HUDEP-2 (cell line): ENCODE measurements around the gene PRKCE.
"Not testable (repeated sequence)": the region's sequence is repeated elsewhere in the genome, so short reads cannot be mapped to it uniquely, and the experiment has no call there.

Source experiments
- DNase-seq, 76 experiments: peaks; one replicate each; lab custom pipeline; 2025; ENCODE audit not compliant: unreplicated experiment in 76 of 76; lab: John Stamatoyannopoulos, UW

Gene PRKCE

DNA sequence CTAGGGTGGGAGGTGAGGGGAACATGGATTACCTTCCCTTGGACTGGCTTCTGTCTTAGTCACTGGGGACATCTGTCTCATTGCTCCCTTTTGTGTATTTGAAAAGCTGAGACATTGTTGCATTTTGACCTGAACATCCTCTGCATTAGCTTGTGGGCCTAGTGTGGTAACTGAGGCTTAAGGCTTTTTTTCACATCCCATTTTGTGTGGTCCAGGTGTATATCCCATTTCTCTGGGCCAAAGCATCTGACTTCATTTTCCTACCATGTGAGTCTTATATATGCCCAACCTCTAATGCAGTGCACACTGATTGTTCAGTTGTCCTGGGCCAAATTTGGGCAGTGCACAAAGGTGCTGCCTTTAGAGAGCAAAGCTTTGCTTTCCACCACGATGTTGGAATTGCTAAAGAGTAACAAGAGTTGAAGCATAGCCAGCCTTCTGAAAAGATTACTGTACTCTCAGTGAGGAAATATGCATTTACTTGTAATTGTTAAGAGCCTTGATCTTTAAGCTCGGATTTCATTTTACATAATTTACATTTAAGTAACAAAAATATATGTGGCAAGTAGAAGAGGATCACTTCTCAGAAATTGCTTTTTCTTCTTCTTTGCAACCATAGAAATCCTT is 13.3 kb downstream of the PRKCE start:
- DNase-seq: no peak

DNA sequence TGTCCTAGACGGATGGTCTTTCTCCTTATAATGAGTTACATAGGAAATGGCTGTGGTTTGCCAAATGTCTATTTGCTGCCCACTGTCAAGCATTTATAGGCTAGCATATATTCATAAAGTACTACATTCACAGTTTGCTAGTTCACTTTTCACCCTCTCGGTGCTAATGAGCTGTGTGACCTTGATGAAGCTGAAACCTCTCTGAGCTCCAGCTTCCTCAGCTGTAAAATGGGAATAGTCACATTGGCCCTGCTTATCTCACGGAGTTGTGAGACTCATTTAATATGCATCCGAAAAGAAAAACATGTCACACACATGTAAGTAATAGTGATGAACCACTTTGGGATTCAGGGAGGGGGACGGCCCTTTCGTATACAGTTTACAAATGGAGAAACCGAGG is 17.0 kb downstream of the PRKCE start:
- DNase-seq: no peak

DNA sequence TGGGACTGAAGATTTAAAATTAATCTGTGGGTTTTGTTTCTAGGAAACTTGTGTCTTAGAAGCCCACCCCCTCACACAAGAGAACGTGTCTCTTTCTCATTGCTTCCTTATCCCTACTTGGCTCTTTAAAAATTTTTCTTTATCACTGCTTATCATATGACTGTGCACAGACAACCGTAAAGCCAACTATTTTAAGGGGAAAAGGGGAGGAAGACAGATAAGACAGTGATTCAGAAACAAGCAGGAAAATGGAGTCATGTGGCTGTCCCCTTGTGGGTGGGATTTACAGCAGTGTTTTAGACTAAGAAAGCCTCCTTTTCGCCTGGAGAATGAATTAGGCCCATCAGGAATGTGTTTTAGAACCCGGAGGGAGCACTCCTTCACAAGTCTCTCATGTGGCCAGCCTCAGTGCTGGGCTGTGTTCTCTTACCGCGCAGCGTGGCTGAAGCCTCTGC is 17.6 kb downstream of the PRKCE start:
- no peak for DNase-seq

DNA sequence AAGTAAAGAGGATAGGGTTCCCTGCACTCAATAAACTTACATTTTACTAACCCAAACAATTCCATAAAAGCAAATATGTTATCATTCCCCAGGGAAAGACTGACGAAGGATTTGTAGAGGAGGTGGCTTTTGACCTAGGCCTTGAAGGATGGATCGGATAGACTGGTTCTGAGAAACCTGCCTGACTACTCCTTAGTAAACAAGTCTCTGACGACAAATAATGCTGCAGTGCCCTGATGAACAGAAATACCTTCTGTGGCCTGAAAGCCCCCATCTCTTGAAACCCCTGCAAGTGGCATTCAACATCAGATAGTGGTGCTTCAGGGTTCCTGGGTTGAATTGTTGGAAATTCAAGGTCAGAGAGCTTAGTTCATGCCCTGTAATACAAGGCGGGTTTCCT is 19.2 kb downstream of the PRKCE start:
- no peak for DNase-seq

DNA sequence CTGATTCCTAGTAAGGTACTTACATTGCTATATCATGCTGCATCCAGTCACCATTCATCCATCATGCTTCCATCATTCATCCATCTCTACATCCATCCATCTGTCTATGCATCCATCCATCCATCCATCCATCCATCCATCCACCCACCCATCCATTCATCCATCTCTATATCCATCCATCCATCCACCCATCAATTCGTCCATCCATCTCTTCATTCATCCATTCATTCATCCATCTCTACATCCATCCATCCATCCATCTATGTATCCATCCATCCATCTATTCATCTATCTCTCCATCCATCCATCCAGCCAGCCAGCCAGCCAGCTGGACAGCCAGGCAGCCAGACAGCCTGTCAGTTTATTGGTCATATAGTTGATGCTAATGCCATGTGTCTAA is 20.7 kb downstream of the PRKCE start:
- DNase-seq: no peak

DNA sequence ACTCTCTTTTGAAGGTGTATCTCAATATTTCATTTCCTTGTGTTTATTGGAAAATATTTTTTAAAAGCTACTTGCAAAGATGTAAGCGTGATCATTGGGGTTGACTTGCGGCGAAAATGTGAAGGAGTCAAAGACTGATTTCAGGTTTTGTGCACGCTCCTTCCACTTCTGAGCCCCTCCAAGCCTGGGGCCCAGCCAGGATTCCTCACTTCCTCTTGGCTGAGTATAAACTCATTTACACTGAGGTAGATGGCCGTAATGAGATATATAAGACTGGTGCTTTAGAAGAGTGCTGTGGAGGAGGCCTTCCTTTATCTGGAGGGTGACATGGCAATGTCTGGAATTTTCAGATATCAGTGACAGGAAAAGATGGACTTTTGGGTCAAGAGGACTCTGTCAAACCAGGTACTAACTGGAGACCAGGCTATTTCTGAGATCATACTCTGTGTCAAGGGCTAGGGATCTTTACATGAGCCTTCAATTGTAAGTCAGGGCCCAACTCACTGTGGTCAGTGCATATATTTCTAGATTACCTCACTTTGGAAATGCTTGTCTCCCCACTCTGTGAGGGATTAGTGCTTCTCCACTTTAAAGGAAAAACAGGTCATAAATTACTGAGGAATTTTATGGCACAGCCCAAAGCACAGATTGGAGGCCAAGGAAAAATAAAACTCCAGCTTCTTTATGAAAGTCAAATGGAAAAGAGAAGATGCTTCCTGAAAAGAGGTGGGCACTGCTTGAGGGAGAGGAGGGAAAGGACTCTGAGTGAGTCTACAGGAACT is 22.8 kb downstream of the PRKCE start:
- DNase-seq: no peak

DNA sequence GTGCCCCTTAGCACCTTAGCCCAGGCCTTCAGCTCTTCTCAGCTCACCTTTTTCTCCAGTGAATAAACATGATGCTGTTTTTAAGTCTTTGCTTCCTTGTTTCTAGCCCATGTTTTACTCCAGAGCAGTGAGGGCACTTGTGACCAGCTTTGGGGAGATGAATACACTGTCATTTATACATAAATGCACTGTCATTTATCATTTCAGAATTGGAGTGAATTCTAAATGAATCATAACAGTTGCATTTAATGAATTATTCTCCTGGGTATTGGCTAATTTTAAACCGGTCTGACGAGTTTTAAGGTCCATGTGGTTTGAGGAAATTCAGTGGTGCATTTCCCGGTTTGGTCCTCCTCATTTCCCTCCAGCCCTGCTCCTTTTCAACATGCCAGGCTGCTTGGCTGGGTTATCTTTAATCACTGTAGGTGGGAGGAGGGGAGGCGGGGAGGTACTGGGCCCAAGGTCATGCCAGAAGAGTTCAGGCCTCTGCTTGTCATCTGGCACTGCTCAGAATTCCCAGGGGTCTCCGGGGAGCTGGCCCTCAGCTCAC is 23.9 kb downstream of the PRKCE start:
- DNase-seq: no peak

DNA sequence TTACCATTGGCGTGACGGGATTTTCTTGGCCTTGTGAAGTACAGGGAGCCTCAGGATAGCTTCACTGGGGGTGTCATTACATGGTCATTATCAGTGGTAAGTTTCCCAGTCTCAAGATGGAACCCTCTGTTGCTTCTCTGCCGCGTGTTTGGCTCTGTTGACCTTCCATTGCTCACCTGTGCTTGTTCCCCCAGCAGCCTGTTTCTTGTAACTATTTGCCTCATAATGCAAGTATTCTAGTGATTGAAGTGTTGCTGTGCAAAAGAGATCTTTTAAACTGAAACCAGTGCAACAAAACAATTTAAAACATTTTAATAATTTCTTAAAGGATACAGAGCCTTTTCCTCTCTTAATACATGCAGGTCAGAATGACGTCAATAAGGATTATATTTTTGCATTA is 24.6 kb downstream of the PRKCE start:
- no peak for DNase-seq

DNA sequence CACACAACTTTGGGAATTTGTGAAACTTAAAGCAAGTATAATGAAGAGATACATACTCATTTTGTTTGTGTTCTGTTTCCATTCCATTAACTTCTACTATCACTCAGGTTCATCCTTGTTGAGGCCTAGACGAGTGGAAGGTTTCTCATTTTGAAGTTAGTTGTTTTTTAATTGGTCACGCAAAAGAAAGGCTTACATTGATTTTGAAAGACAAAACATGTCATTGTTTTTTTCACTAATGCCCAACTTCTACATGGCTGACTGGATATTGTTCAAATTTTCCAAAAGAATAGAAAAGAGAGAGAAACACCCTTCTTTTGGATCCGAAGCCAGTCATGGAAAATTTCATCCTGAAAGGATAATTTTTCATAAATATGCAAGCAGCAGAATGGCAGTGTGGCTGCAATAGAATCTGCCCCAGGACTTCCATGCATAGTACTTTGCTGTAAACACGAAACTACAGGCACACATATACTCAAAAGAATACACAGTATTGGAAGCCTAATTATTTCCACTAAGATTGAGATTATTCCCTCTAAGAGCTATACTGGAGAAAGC is 27.4 kb downstream of the PRKCE start:
- no peak for DNase-seq

DNA sequence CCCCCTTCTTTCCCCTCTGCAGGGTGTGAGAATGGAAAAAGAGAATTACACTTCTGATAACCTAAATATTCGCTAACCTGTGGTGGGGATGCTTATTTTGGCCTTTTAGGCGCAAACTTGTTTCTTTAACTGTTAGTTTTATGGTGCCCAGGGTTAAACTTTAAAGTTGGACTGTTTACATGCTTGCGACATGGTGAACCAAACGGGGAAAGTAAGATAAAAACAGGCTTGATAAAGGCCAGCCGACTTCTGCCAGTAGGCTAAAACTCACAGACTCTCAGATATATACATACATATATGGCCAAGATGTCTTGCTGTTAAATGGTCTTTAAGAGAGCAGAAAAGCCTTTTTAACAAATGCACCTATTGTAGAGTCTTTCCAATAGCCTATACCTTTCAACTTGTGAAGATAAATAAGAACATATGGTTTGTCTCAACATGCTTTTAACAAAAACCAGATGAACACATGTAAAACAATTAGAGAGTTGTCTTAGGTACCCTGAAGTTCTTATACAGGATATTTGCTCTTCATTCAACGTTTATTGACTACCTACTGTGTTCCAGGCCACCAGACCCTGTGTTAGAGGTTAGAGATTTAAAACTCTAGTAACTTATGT is 29.0 kb downstream of the PRKCE start:
- no peak for DNase-seq

DNA sequence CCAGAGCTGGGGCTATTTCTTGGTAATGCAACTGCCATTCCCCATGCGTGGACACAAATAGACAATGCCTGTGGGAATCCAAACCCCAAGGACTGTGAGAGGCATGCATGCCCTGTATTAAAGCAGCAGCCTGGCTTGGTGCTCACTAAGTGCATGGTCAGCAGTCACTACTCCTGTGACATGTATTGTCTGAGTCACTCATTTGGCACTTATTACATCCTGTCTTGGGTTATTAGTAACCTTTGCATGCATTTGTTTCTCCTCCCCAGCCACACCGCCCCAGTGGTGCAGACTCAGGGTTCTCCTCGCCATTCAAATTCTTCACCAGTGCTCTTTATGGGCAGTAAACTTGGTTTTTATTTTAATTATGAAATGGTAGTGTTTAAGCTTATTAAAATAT is 30.2 kb downstream of the PRKCE start:
- DNase-seq: no peak

DNA sequence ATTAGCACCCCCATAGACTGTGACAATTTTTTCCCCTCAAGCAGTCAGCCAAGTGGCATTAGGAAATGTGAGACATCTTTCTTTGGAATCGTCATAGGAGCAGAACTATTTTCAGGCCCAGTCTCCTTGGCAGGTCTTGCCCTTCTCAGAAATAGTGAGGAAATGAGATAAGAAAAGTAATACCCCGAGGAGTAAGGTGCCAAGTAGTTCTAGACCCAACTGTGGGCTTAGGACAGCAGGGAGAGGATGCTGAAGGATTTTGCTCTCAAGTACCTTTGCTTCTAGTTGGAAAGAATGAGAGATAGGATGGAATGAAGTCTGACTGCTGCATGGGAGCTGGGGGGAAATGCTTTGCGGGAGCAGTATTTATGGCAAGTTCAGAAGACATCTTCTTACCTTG is 31.8 kb downstream of the PRKCE start:
- no peak for DNase-seq

DNA sequence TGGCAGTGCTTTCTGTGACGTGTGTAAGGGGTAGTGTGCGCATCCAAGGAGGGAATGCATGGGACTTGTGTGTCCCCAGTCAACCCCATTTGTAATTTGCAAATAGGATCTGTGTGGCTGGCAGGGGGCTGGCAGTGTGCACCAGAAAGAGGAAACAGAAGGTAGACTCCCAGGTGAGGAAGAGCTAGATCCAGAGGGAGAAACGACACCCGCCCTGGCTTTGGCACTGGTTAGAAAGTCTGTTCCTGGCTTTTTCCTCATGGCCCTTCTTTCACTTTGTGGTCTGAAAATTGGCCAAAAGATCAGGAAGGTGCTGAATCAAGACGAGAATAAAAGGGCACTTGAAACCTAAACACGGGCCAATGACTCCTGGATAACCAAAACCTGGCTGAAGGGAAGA is 33.3 kb downstream of the PRKCE start:
- no peak for DNase-seq

DNA sequence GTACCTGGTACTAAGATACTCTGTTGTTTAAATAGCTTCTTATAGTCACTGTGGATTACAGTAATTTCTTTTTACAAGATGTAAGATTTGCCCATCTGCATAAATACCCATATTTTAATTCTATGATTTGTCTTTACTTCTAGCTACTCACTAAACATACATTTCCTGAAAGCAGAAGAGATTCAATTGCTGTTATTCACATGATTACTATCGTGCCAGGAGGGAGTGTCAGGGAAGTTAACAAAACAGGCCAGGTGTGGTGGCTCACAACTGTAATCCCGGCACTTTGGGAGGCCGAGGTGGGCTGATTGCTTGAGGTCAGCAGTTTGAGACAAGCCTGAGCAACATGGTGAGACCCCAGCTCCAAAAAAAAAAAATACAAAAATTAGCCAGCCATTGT is 33.8 kb downstream of the PRKCE start:
- DNase-seq: no peak

DNA sequence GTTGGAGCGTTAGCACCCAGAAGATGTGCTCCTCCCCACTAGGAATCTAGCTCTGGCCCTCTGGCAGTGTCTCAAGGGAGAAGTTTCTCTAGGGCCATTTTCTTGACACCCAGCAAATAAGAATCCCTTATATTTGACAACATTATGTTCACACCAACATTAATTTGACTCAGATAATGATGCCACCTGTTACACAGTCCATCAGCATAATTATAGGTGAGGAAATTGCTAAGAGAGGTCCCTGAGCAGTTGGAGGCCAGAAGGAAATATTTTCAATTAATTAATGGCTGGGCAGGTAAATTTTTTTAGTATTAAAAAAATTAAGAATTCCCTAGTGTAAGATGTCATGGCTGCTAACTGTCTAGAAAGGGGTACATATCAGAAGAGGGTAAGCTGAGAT is 36.5 kb downstream of the PRKCE start:
- DNase-seq: no peak

DNA sequence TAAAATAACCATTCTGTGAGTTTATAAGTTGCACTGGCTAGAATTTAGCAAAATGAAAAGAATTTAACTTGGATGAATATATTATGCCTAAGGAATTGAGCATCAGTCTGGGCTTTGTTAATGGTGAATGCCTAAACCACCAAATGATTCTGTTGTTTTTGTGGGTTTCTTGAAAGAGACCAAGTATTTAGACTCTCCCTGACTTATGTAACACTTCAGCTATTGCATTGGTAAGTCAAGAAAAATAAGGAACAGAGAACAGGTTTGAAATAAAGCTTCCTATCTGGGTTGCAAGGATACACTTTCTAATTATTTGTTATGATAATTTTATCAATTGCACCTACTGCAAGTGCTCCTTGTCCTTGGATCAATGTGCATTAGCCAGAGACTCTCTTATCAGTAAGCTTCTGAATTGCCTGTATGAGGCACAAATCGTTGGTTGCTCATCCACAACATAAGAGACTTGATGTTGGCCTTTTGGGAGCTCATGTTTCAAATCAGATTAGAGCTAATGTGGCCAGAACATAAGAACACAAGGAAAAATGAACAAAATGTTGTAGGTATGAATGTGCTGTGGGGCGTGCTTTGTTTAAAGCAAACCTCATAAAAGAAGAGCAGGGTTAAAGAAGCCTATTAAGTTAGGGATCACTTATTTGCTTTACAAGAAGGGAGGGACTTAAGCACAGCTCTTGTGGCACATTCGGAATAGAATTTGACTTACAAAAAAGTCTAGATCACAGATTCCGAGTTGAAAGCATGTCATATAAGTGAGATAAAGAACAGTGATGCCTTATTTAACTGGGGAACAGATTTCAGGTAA is 37.2 kb downstream of the PRKCE start:
- DNase-seq: no peak

DNA sequence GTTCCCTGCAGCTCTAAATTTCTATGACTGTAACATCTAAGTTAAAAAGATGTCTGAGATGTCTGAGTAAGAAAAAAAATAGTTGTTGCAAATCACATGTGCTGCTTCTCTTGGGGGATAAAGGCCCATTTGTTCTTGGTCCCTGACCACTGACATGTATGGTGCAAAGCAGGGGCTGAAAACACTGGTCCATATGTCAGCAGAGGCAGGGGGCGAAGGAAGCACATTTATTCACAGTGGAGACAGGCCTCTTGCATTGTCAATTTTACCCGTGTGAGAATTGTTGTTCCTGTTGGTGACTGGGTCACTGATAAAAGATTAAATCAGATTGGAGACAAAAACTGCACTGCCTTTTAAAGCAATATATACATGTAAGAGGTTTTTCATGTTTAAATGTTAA is 38.8 kb downstream of the PRKCE start:
- no peak for DNase-seq

DNA sequence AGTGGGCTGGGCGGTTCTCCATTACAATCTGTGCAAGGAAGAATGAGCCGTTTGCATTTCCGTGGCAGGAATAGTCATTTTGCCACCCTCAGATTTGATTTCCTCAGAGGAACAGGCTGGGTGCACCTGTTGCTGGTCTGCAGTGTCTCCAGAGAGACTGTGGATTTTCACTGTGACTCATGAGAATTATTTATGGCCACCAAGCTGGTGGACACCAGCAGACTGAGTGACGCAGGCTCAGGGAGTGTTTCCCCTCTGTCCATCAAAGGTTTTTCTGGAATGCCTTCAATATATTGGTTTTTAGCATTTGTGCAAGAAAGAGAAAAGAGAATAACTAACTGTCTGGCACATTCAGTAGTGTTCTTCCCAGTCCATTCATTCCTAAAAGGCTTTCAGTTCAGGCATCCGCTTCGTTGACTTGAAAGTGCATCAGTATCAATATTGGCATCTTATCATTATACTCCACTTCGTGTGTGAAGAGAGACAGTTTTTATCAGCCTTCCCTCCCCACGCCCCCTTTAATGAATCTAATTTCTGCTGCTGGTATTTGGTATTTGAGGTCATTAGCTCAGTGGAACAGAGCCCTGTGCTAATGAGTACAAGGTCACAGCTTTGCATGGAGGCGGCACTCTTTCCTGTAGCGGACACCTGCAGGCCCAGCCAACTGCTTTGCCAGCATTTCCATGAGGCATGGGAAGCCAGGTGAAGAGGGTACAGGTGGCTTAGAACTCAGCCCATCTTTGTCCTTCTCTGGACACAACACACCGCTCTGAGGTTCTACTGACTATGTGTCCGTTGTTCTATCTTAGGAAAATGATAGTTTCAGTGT is 39.9 kb downstream of the PRKCE start:
- no peak for DNase-seq

DNA sequence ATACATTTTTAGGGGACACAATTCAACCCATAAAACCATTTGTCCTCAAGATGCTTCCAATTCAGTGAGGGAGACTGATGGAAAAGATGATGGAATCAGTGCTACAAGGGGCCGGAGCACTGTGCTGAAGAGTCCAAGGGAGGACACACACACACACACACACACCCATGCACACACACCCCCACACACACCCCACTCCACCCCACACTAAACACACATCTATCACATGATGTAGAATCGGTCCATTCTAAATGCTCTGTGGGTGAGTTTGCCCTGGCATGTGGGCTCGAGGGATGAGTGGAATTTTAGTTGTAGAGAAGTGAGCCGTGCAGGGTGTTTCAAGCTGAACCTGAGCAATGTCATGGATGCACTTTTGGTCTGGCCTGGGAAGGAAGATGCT is 41.1 kb downstream of the PRKCE start:
- DNase-seq: no peak

DNA sequence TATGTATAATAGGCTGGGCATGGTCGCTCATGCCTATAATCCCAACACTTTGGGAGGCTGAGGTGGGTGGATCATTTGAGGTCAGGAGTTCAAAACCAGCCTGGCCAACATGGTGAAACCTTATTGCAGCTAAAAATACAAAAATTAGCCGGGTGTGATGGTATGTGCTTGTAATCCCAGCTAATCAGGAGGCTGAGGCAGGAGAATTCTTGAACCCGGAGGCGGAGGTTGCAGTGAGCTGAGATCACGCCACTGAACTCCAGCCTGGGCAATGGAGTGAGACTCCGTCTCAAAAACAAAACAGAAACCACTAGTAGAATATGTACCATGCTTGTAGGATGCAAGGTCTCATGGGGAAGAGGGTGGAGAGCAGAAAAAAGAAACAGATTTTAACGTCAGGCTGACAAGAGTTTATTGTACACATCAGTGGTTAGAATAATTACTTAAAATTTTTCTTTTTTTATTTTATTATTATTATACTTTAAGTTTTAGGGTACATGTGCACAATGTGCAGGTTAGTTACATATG is 44.1 kb downstream of the PRKCE start:
- DNase-seq: not testable (repeated sequence)
